HG03439 (cell line): ENCODE data around the gene PBXIP1.
A peak's percentile ranks its signal among the peaks of the same experiment; 100 is the strongest.
"Not testable (repeated sequence)": the region's sequence is repeated elsewhere in the genome, so short reads cannot be mapped to it uniquely, and the experiment has no call there.

Source experiments
- ATAC-seq: cut with Tn5 transposase; IDR thresholded peaks from one replicate; pipeline ENCODE4 v1.9.1; 2021; ENCODE audit warnings: mild to moderate bottlenecking, moderate library complexity; ENCODE audit not compliant: unreplicated experiment

PBXIP1 gene

GRCh38 chr1:154938604-154939399 is 17.1 kb downstream of the PBXIP1 start:
- no peak for ATAC-seq

- ATAC-seq: no peak
Measured at GRCh38 chr1:154937988-154938386, 17.9 kb downstream of the PBXIP1 start.

GRCh38 chr1:154937085-154937987 is 18.6 kb downstream of the PBXIP1 start:
- peak; percentile 51 for ATAC-seq

GRCh38 chr1:154936555-154937084 is 19.3 kb downstream of the PBXIP1 start, which contains the start of gene PMVK:
Gene PMVK (minus strand): TSS chr1:154936719. CDS start chr1:154936685, 34 bp downstream.
- ATAC-seq: peak; percentile 71

- no peak for ATAC-seq
Measured at GRCh38 chr1:154935749-154936554, 19.9 kb downstream of the PBXIP1 start.

GRCh38 chr1:154934358-154934948 is 21.4 kb downstream of the PBXIP1 start:
- no peak for ATAC-seq

- no peak for ATAC-seq
Measured at GRCh38 chr1:154931940-154932487, 23.9 kb downstream of the PBXIP1 start.

GRCh38 chr1:154926201-154926600 is 29.7 kb downstream of the PBXIP1 start:
- no peak for ATAC-seq

GRCh38 chr1:154925335-154926170 is 30.3 kb downstream of the PBXIP1 start:
- no peak for ATAC-seq

- ATAC-seq: no peak
Measured at GRCh38 chr1:154923695-154924094, 32.2 kb downstream of the PBXIP1 start.

- ATAC-seq: no peak
Measured at GRCh38 chr1:154913273-154913672, 42.6 kb downstream of the PBXIP1 start.

GRCh38 chr1:154912755-154913154 is 43.1 kb downstream of the PBXIP1 start:
- ATAC-seq: no peak

GRCh38 chr1:154911691-154912550 is 44.0 kb downstream of the PBXIP1 start:
- ATAC-seq: no peak

- ATAC-seq: no peak
Measured at GRCh38 chr1:154910851-154911250, 45.0 kb downstream of the PBXIP1 start.

GRCh38 chr1:154908937-154909336 is 47.0 kb downstream of the PBXIP1 start:
- ATAC-seq: no peak

GRCh38 chr1:154908129-154908528 is 47.8 kb downstream of the PBXIP1 start:
- ATAC-seq: not testable (repeated sequence)

- no peak for ATAC-seq
Measured at GRCh38 chr1:154906621-154907081, 49.2 kb downstream of the PBXIP1 start.
